Trophoblast cell (in vitro differentiated cells and primary cell): Measurements from ENCODE around the gene PVALEF.

Experiments used
- DNase-seq, 2 donors: peaks; one replicate each; pipeline ENCODE4 v3.0.0-alpha.2; 2016
- H2AFZ ChIP-seq: 2 replicates; pipeline ENCODE4 v1.6.1; 2013; ENCODE audit warnings: low read length, moderate library complexity, mild to moderate bottlenecking; ENCODE audit not compliant: insufficient read depth, poor library complexity
- H2AK5ac ChIP-seq: 2 replicates; pipeline ENCODE4 v1.6.1; 2013; ENCODE audit warnings: mild to moderate bottlenecking, low read length
- H2BK120ac ChIP-seq: 2 replicates; pipeline ENCODE4 v1.6.1; 2013; ENCODE audit warnings: low read length, mild to moderate bottlenecking, moderate library complexity; ENCODE audit not compliant: insufficient read depth, poor library complexity
- H2BK12ac ChIP-seq: 2 replicates; pipeline ENCODE4 v1.6.1; 2013; ENCODE audit warnings: mild to moderate bottlenecking, low read length, moderate library complexity
- H2BK5ac ChIP-seq: 2 replicates; pipeline ENCODE4 v1.6.1; 2013; ENCODE audit warnings: low read length, low read depth, moderate library complexity, mild to moderate bottlenecking; ENCODE audit not compliant: poor library complexity
- H3K14ac ChIP-seq: 2 replicates; pipeline ENCODE4 v1.6.1; 2013; ENCODE audit warnings: mild to moderate bottlenecking, low read length
- H3K18ac ChIP-seq: 2 replicates; pipeline ENCODE4 v1.6.1; 2013; ENCODE audit warnings: mild to moderate bottlenecking, low read length
- H3K23ac ChIP-seq: 2 replicates; pipeline ENCODE4 v1.6.1; 2013; ENCODE audit warnings: low read length
- H3K27ac ChIP-seq: 2 replicates; pipeline ENCODE4 v1.5.1; 2013; ENCODE audit warnings: low read depth, mild to moderate bottlenecking, inconsistent platforms, low read length, moderate library complexity
- H3K27me3 ChIP-seq: 2 replicates; pipeline ENCODE4 v1.6.1; 2013; ENCODE audit warnings: inconsistent platforms, mild to moderate bottlenecking, low read length, moderate library complexity; ENCODE audit not compliant: insufficient read depth
- H3K36me3 ChIP-seq, 2 experiments: 1 replicate in 1 of 2; 2 replicates in 1 of 2; pipeline ENCODE4 v1.6.1; 2013; ENCODE audit warnings: low read length in 2 of 2, mild to moderate bottlenecking in 2 of 2, moderate library complexity in 1 of 2; ENCODE audit not compliant: insufficient read depth in 2 of 2, control insufficient read depth in 1 of 2
- H3K4ac ChIP-seq: 2 replicates; pipeline ENCODE4 v1.6.1; 2013; ENCODE audit warnings: low read depth, mild to moderate bottlenecking, low read length, moderate library complexity
- H3K4me1 ChIP-seq, 2 experiments: 1 replicate in 1 of 2; 2 replicates in 1 of 2; pipeline ENCODE4 v1.6.1; 2013; ENCODE audit warnings: low read length in 2 of 2, mild to moderate bottlenecking in 2 of 2, moderate library complexity in 1 of 2; ENCODE audit not compliant: insufficient read depth in 2 of 2, control insufficient read depth in 1 of 2
- H3K4me2 ChIP-seq: 2 replicates; pipeline ENCODE4 v1.6.1; 2013; ENCODE audit warnings: inconsistent platforms, mild to moderate bottlenecking, low read length, moderate library complexity
- H3K4me3 ChIP-seq: 2 replicates; pipeline ENCODE4 v1.5.1; 2013; ENCODE audit warnings: mild to moderate bottlenecking, low read depth, low read length, inconsistent platforms
- H3K79me1 ChIP-seq: one replicate; pipeline ENCODE4 v1.6.1; 2013; ENCODE audit warnings: low read length
- H3K79me2 ChIP-seq: 2 replicates; pipeline ENCODE4 v1.6.1; 2013; ENCODE audit warnings: low read length, mild to moderate bottlenecking; ENCODE audit not compliant: control insufficient read depth, insufficient read depth, poor library complexity
- H3K9ac ChIP-seq: 2 replicates; pipeline ENCODE4 v1.6.1; 2013; ENCODE audit warnings: mild to moderate bottlenecking, low read length
- H3K9me3 ChIP-seq: 2 replicates; pipeline ENCODE4 v1.6.1; 2013; ENCODE audit warnings: low read depth, mild to moderate bottlenecking, control low read depth, inconsistent platforms, low read length; ENCODE audit not compliant: insufficient read depth
- H4K12ac ChIP-seq: 2 replicates; pipeline ENCODE4 v1.6.1; 2013; ENCODE audit warnings: low read depth, mild to moderate bottlenecking, low read length, moderate library complexity
- H4K8ac ChIP-seq: 2 replicates; pipeline ENCODE4 v1.6.1; 2013; ENCODE audit warnings: low read depth, mild to moderate bottlenecking, low read length, moderate library complexity
- H4K91ac ChIP-seq: one replicate; pipeline ENCODE4 v1.6.1; 2013; ENCODE audit warnings: low read depth, mild to moderate bottlenecking, low read length, moderate library complexity
- WGBS: extraction: QIAGEN DNeasy Blood & Tissue Kit; methylation state at CpG from one replicate; pipeline ENCODE4 v1.1.7; 2013; ENCODE audit warnings: missing lambda C conversion rate; ENCODE audit not compliant: insufficient read length, insufficient coverage; ENCODE audit errors: extremely low coverage; 5-methylcytosine and 5-hydroxymethylcytosine counted together

The PVALEF gene

GRCh38 chr17:81129711-81130367 lies 35.5 kb upstream of the PVALEF start:
- Histone ChIP-seq H4K12ac (no peak overlapping the region), H3K4me2 (no peak overlapping the region), H4K91ac (no peak overlapping the region), H3K79me1 (no peaks in the 10 kb centered on the region), H2BK5ac (no peak overlapping the region), H3K79me2 (no peaks in the 10 kb centered on the region), H2BK120ac (no peak overlapping the region), H4K8ac (no peak overlapping the region), H2AFZ (no peak overlapping the region), H2BK12ac (no peak overlapping the region), H2AK5ac (no peak overlapping the region), H3K9me3 (no peaks in the 10 kb centered on the region), H3K14ac (no peak overlapping the region), H3K9ac (no peak overlapping the region), H3K27me3 (no peaks in the 10 kb centered on the region), H3K4me1 (peaks cover 2 to 3% of the 10 kb centered on the region in 2 experiments), H3K27ac (no peak overlapping the region), H3K4me3 (no peak overlapping the region), H3K36me3 (no peaks in the 10 kb centered on the region), H3K18ac (no peak overlapping the region), H3K23ac (no peak overlapping the region), H3K4ac (no peak overlapping the region)
- no peak for DNase-seq
- WGBS: no CpG with 5 or more reads among the region's 14 CpGs

- H2BK120ac ChIP-seq: no peak overlapping the region
- H2AK5ac ChIP-seq: no peak overlapping the region
- H2BK5ac ChIP-seq: no peak overlapping the region
These were observed 34.6 kb upstream of the PVALEF start for GRCh38 chr17:81130385-81131361.

GRCh38 chr17:81131486-81132196 lies 33.7 kb upstream of the PVALEF start:
- no peak overlapping the region for H4K12ac ChIP-seq
- peaks cover 2 to 3% of the 10 kb centered on the region in 2 experiments for H3K4me1 ChIP-seq
- H3K79me1 ChIP-seq: no peaks in the 10 kb centered on the region
- no peak overlapping the region for H3K27ac ChIP-seq
- no peak overlapping the region for H3K4me2 ChIP-seq
- H3K27me3 ChIP-seq: no peaks in the 10 kb centered on the region
- H2BK12ac ChIP-seq: no peak overlapping the region
- H4K8ac ChIP-seq: no peak overlapping the region
- H3K79me2 ChIP-seq: no peaks in the 10 kb centered on the region
- H3K14ac ChIP-seq: no peak overlapping the region
- H2BK5ac ChIP-seq: no peak overlapping the region
- H3K4ac ChIP-seq: no peak overlapping the region
- H3K9ac ChIP-seq: no peak overlapping the region
- H3K4me3 ChIP-seq: no peak overlapping the region
- no peak overlapping the region for H3K18ac ChIP-seq
- WGBS: no CpG with 5 or more reads among the region's 14 CpGs
- H3K9me3 ChIP-seq: no peaks in the 10 kb centered on the region
- no peak overlapping the region for H2BK120ac ChIP-seq
- no peaks in the 10 kb centered on the region for H3K36me3 ChIP-seq
- no peak overlapping the region for H4K91ac ChIP-seq
- H3K23ac ChIP-seq: no peak overlapping the region
- no peak overlapping the region for H2AK5ac ChIP-seq
- no peak overlapping the region for H2AFZ ChIP-seq
- no peak for DNase-seq

More at GRCh38 chr17:81130385-81131361, 34.6 kb upstream of the PVALEF start:
- H2BK12ac ChIP-seq: no peak overlapping the region
- no peak overlapping the region for H3K9ac ChIP-seq
- H3K14ac ChIP-seq: no peak overlapping the region
- H4K12ac ChIP-seq: no peak overlapping the region
- WGBS: no CpG with 5 or more reads among the region's 41 CpGs
- peaks cover 2 to 3% of the 10 kb centered on the region in 2 experiments for H3K4me1 ChIP-seq
- H3K23ac ChIP-seq: no peak overlapping the region
- H3K27ac ChIP-seq: no peak overlapping the region
- H3K79me1 ChIP-seq: no peaks in the 10 kb centered on the region
- no peak for DNase-seq
- H3K79me2 ChIP-seq: no peaks in the 10 kb centered on the region
- H3K18ac ChIP-seq: no peak overlapping the region
- H3K4me3 ChIP-seq: no peak overlapping the region
- H3K27me3 ChIP-seq: no peaks in the 10 kb centered on the region
- H4K8ac ChIP-seq: no peak overlapping the region
- no peak overlapping the region for H3K4me2 ChIP-seq
- H2AFZ ChIP-seq: no peak overlapping the region
- no peaks in the 10 kb centered on the region for H3K9me3 ChIP-seq
- no peaks in the 10 kb centered on the region for H3K36me3 ChIP-seq
- H4K91ac ChIP-seq: no peak overlapping the region
- no peak overlapping the region for H3K4ac ChIP-seq

GRCh38 chr17:81132197-81132540 lies 33.1 kb upstream of the PVALEF start:
- Histone ChIP-seq H2AK5ac (no peak overlapping the region), H3K27me3 (no peaks in the 10 kb centered on the region), H3K79me2 (no peaks in the 10 kb centered on the region), H3K27ac (no peak overlapping the region), H3K4ac (no peak overlapping the region), H3K18ac (no peak overlapping the region), H3K36me3 (no peaks in the 10 kb centered on the region), H2AFZ (no peak overlapping the region), H3K23ac (no peak overlapping the region), H3K9me3 (no peaks in the 10 kb centered on the region), H2BK12ac (no peak overlapping the region), H2BK120ac (no peak overlapping the region), H3K9ac (no peak overlapping the region), H4K91ac (no peak overlapping the region), H3K4me1 (peaks cover 2 to 3% of the 10 kb centered on the region in 2 experiments), H3K14ac (no peak overlapping the region), H2BK5ac (no peak overlapping the region), H3K4me2 (no peak overlapping the region), H3K79me1 (no peaks in the 10 kb centered on the region), H4K8ac (no peak overlapping the region), H3K4me3 (no peak overlapping the region), H4K12ac (no peak overlapping the region)
- DNase-seq: no peak
- WGBS: no CpG with 5 or more reads among the region's 11 CpGs
